ENCODE measurements around the gene PIK3CD.

PIK3CD gene

DNA sequence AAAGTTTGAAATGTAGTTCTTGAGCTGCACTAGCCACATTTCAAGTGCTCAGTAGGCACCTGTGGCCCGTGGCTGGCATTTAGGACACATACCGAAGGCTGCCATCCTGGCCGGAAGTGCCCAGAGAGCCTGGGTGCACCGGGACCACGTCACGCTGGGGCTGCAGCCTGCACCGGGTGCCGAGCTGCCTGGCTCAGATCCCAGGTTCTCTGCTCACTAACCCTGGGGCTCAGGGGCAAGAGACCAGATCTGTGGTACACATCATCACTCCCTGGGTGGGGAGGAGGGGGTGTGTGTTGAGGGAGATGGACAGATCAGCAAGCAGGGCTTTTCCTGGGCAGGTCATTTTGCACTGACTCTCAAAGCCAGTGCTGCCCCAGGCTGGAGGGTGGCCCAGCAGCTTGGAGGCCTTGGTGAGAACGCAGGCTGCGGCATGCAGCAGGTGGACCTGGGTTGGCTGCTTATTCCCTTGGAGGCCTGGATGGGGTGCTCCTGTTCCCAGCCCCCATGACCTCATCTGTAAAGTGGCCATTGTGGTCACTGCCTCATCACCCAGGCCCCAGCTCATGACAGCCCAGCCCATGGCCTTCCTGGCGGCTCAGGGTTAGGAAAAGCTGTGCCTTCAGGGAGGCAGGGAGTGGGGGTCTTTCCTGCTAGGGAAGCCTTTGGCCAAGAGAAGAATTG is 39.2 kb upstream of the PIK3CD start:
- TF ChIP-seq, protein P1, sequence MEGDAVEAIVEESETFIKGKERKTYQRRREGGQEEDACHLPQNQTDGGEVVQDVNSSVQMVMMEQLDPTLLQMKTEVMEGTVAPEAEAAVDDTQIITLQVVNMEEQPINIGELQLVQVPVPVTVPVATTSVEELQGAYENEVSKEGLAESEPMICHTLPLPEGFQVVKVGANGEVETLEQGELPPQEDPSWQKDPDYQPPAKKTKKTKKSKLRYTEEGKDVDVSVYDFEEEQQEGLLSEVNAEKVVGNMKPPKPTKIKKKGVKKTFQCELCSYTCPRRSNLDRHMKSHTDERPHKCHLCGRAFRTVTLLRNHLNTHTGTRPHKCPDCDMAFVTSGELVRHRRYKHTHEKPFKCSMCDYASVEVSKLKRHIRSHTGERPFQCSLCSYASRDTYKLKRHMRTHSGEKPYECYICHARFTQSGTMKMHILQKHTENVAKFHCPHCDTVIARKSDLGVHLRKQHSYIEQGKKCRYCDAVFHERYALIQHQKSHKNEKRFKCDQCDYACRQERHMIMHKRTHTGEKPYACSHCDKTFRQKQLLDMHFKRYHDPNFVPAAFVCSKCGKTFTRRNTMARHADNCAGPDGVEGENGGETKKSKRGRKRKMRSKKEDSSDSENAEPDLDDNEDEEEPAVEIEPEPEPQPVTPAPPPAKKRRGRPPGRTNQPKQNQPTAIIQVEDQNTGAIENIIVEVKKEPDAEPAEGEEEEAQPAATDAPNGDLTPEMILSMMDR (IDR thresholded peaks at IDR 0.05; ENCODE audit: low read depth, low read length, missing control alignments) = no peak
- no peak for DNase-seq (ENCODE audit: extremely low read depth, low read depth)
- H3K4me3 ChIP-seq (replicated peaks; ENCODE audit: low read depth, low read length) = no peak overlapping the region

DNA sequence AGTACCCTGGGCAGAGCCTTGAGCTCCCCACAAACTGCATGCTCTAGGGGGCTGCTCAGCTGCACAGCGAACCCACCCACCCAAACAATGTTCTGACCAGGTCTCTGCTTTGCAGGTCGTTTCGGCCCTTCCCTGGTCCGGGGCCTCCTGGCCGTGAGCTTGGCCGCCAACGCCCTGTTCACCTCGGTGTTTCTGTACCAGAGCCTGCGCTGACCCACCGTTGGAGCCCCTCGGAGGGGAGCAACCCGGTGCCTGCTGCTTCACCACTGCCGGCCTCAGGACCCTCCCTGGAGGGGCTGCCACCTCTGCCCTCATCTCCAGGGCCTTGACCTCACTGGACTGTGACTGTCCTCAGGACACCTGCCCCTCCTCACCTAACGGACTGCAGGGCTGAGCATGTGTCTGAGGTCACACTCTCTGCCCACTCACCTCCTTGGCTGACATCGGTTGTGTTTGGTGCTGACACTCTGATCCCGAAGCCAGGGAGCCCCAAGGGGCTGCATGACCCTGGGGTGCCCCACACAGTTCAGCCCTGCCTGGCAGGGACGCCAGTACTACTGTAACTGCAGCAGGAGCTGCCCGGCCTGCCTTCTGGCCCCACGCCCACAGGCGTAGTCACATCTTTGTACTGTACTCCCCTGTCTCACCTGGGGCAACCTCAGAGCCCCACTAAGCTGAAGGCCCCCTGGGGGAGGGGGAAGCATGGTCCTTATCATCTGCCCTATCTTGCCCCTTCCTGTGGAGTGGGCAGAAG is 38.5 kb upstream of the PIK3CD start:
- TF ChIP-seq, protein P1 (IDR thresholded peaks at IDR 0.05; ENCODE audit: low read depth, low read length, missing control alignments) = no peak
- no peak overlapping the region for H3K4me3 ChIP-seq (replicated peaks; ENCODE audit: low read depth, low read length)
- DNase-seq (ENCODE audit: extremely low read depth, low read depth) = no peak

DNA sequence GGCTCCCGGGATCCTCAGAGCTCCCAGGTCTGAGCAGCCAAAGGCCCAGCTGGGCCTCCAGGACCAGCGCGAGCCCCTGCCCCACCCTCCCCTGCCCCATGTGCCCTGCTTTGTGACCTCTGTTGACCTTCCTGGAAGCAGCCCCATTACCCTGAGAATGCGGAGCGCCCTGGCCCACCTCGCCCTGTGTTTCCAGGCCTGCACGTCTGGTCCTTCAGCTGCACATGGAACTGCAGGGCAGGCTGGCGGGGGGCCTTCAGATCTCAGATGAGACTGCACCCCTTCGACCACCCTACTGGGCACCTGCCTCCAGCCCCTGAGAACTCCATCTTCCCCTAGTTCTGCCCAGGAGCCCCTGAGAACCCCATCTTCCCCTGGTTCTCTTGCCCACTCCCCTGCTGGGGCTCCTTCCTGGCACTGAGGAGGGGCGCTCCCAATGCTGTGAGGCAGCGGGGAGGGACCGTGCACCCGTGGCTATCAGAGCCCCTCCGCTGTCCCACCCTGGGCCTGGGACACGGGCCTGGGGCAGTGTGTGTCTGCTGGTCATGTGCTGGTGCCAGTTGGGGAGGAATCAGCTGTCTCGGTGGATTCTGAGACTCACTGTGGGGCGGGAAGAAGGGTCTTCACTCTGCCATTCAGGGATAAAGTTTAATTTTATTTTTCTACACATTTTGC is 37.8 kb upstream of the PIK3CD start:
- TF ChIP-seq, protein P1 (IDR thresholded peaks at IDR 0.05; ENCODE audit: low read depth, low read length, missing control alignments) = no peak
- DNase-seq (ENCODE audit: extremely low read depth, low read depth) = no peak
- H3K4me3 ChIP-seq (replicated peaks; ENCODE audit: low read depth, low read length) = no peak overlapping the region

DNA sequence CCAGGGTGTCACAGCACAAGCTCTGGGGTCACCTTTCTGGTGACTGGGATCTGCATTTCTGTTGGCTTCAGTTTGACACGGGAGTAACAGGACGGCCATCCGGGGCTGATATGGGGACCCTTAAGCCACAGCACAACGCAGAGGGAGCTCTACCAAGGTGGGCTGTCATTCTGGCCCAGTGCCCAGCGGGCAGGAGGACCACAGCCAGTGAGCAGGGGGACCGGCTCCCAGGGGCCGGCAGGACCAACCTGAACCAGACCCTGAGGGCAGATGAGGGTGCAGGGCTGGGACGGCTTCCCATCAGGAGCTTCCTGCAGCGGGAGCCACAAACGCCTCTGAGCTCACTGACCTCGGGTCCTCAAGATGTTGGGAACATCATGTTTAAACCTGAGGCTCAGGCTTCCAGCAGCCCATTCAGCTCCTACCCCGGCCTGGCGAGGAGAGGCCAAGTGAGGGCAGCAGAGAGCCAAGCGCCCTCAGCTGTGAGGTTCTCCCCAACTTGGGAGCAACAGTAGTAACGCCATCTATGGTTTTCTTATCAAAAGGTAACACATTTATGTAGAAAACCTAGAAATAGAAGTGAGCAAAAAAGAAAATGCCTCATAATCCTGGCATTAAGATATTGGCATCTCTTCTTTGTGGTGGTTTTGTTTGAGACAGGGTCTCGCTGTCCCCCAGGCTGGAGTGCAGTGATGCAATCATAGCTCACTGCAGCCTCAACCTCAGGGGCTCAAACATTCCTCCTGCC is 36.0 kb upstream of the PIK3CD start:
- peak; percentile 24 for DNase-seq (ENCODE audit: extremely low read depth, low read depth)
- H3K4me3 ChIP-seq (replicated peaks; ENCODE audit: low read depth, low read length) = no peak overlapping the region
- TF ChIP-seq, protein P1 (IDR thresholded peaks at IDR 0.05; ENCODE audit: low read depth, low read length, missing control alignments) = peak; percentile 74

DNA sequence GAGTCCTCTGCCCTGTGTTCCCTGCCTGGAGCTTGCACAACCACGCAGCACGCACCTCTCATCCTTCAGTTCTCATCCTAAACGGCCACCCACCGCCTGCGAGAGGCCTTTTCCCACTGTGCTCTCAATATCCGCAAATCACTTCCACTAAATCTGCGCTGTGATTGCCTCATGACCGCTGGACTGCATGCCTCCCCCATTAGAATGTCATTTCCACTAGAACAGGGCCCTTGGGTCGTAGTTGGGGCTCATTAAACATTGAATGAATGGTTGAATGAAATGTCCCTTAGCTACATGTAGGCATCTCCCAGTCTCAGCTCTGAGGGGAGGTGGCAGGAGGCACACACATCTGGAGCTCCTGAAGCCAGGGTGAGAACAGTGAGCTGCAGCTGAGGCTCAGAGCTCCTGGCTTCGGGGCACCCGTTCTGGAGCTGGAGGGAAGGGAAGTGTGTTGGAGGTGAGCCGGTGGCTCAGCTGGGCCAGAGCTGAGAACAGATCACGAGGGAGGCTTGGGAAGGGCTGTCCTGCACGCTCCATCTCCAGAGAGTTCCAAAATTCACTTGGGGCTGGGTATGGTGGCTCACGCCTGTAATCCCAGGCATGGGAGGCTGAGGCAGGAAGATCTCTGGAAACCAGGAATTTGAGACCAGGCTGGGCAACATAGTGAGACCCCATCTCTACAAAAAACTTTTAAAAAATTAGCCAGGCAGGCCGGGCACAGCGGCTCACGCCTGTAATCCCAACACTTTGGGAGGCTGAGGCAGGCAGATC is 32.4 kb upstream of the PIK3CD start:
- DNase-seq (ENCODE audit: extremely low read depth, low read depth) = no peak
- TF ChIP-seq, protein P1 (IDR thresholded peaks at IDR 0.05; ENCODE audit: low read depth, low read length, missing control alignments) = no peak
- H3K4me3 ChIP-seq (replicated peaks; ENCODE audit: low read depth, low read length) = no peak overlapping the region

DNA sequence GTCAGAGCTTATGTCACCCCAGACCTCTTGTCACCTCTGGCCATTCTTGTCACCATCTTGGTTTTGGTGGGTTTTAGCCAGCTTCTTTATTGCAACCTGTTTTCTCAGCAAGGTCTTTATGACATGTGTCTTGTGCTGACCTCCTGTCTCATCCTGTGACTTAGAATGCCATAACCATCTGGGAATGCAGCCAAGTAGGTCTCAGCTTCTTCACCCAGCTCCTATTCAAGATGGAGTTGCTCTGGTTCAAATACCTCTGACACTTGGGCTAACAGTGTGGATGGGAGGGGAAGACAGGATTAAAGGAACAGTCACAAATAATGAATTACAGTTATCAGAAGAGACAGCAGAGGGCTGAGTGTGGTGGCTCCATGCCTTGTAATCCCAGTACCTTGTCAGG is 30.5 kb upstream of the PIK3CD start:
- TF ChIP-seq, protein P1 (IDR thresholded peaks at IDR 0.05; ENCODE audit: low read depth, low read length, missing control alignments) = no peak
- no peak overlapping the region for H3K4me3 ChIP-seq (replicated peaks; ENCODE audit: low read depth, low read length)
- peak; percentile 3 for DNase-seq (ENCODE audit: extremely low read depth, low read depth)
